ENCODE results near the gene ARHGEF19. TPM values are rescaled to one million over a fixed set of nuclear protein-coding genes. Genes with fewer than 3 reads are reported as not detected.

ARHGEF19 gene
- total and polyA plus RNA-seq, 2 of the 13 experiments (the other 11 are each of a cell fraction or from before 2014, with no cell fraction given), result 1.7 to 1.8 TPM

DNA sequence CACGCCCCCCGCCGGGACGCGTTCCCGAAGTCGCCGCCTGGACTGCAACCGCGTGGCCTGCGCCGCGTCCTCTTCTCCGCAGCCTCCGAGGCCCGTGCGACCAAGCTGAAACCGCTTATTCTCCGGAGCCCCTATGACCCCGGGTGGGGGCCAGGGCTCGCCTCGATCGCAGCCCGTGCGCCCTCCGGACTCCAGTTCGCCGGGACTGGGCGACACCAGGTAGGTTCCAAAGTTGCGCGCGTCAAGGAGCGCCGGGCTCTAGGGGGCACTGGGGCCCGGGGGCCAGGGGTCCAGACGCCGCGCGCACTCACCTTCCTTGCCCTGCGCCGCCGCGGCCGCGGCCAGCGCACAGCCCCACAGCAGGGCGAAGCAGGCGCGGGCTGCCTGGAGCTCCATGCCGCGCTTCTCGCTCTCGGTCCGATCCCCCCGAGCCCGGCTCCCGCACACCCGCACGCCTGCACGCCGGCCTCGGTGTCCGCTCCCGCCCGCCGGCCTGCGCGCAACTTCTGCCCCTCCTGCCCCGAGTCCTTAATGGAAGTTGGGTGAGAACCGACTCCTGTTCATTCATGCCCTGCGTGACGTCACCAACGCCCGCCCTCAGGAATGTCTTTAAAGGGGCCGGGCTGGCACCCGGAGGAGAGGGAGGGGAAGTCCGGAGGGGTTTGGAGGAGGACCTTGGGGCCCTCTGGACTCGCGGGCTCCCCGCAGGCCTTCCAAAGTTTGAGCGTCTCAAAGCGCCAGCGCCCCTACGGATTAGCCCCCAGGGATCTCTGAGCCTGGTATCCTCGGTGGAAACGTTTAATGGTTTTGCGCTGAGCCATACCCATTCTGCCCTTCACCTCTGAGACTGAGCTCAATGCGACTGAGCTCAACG lies 56.7 kb downstream of the ARHGEF19 start, which contains the start of gene EPHA2 (continued):
- TF ChIP-seq, protein P1, sequence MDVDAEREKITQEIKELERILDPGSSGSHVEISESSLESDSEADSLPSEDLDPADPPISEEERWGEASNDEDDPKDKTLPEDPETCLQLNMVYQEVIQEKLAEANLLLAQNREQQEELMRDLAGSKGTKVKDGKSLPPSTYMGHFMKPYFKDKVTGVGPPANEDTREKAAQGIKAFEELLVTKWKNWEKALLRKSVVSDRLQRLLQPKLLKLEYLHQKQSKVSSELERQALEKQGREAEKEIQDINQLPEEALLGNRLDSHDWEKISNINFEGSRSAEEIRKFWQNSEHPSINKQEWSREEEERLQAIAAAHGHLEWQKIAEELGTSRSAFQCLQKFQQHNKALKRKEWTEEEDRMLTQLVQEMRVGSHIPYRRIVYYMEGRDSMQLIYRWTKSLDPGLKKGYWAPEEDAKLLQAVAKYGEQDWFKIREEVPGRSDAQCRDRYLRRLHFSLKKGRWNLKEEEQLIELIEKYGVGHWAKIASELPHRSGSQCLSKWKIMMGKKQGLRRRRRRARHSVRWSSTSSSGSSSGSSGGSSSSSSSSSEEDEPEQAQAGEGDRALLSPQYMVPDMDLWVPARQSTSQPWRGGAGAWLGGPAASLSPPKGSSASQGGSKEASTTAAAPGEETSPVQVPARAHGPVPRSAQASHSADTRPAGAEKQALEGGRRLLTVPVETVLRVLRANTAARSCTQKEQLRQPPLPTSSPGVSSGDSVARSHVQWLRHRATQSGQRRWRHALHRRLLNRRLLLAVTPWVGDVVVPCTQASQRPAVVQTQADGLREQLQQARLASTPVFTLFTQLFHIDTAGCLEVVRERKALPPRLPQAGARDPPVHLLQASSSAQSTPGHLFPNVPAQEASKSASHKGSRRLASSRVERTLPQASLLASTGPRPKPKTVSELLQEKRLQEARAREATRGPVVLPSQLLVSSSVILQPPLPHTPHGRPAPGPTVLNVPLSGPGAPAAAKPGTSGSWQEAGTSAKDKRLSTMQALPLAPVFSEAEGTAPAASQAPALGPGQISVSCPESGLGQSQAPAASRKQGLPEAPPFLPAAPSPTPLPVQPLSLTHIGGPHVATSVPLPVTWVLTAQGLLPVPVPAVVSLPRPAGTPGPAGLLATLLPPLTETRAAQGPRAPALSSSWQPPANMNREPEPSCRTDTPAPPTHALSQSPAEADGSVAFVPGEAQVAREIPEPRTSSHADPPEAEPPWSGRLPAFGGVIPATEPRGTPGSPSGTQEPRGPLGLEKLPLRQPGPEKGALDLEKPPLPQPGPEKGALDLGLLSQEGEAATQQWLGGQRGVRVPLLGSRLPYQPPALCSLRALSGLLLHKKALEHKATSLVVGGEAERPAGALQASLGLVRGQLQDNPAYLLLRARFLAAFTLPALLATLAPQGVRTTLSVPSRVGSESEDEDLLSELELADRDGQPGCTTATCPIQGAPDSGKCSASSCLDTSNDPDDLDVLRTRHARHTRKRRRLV (CRISPR knock-in tag; IDR thresholded peaks at IDR 0.05), result no peak
- TF ChIP-seq FOXO1 (CRISPR knock-in tag; IDR thresholded peaks at IDR 0.05) (peak; percentile 34), HDAC1 (CRISPR knock-in tag; IDR thresholded peaks at IDR 0.05) (peak; percentile 57; the same call in 1 of the 2 replicates), SRSF9 (IDR thresholded peaks at IDR 0.05; ENCODE audit: borderline replicate concordance, insufficient read depth, low read depth, low read length, poor library complexity, severe bottlenecking) (no peak), ZNF790 (CRISPR knock-in tag; IDR thresholded peaks at IDR 0.05; ENCODE audit: borderline replicate concordance) (peak; percentile 72; the same call in 1 of the 2 replicates), SALL1 (CRISPR knock-in tag; IDR thresholded peaks at IDR 0.05) (peak; percentile 86), IRF2 (CRISPR knock-in tag; IDR thresholded peaks at IDR 0.05) (peak; percentile 62), TEAD2 (CRISPR knock-in tag; IDR thresholded peaks at IDR 0.05) (no peak), SNAPC2 (CRISPR knock-in tag; IDR thresholded peaks at IDR 0.05) (peak; percentile 18; the same call in 1 of the 2 replicates), ZNF75D (CRISPR knock-in tag; IDR thresholded peaks at IDR 0.05; ENCODE audit: borderline replicate concordance) (no peak), TAF15 (IDR thresholded peaks at IDR 0.05; ENCODE audit: low read depth, low read length, poor library complexity, severe bottlenecking) (no peak), ZNF619 (CRISPR knock-in tag; IDR thresholded peaks at IDR 0.05) (no peak), RFX1 (IDR thresholded peaks at IDR 0.05) (no peak), ZNF274 (CRISPR knock-in tag; IDR thresholded peaks at IDR 0.05) (0 out of 2 replicates have a peak, but pooled peaks have one; percentile 52), ATM (IDR thresholded peaks at IDR 0.05; ENCODE audit: borderline replicate concordance) (no peak)
- TF ChIP-seq, protein P2, sequence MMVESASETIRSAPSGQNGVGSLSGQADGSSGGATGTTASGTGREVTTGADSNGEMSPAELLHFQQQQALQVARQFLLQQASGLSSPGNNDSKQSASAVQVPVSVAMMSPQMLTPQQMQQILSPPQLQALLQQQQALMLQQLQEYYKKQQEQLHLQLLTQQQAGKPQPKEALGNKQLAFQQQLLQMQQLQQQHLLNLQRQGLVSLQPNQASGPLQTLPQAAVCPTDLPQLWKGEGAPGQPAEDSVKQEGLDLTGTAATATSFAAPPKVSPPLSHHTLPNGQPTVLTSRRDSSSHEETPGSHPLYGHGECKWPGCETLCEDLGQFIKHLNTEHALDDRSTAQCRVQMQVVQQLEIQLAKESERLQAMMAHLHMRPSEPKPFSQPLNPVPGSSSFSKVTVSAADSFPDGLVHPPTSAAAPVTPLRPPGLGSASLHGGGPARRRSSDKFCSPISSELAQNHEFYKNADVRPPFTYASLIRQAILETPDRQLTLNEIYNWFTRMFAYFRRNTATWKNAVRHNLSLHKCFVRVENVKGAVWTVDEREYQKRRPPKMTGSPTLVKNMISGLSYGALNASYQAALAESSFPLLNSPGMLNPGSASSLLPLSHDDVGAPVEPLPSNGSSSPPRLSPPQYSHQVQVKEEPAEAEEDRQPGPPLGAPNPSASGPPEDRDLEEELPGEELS (CRISPR knock-in tag; IDR thresholded peaks at IDR 0.05), result peak; percentile 36; the same call in 1 of the 2 replicates
- TF ChIP-seq, protein P3, sequence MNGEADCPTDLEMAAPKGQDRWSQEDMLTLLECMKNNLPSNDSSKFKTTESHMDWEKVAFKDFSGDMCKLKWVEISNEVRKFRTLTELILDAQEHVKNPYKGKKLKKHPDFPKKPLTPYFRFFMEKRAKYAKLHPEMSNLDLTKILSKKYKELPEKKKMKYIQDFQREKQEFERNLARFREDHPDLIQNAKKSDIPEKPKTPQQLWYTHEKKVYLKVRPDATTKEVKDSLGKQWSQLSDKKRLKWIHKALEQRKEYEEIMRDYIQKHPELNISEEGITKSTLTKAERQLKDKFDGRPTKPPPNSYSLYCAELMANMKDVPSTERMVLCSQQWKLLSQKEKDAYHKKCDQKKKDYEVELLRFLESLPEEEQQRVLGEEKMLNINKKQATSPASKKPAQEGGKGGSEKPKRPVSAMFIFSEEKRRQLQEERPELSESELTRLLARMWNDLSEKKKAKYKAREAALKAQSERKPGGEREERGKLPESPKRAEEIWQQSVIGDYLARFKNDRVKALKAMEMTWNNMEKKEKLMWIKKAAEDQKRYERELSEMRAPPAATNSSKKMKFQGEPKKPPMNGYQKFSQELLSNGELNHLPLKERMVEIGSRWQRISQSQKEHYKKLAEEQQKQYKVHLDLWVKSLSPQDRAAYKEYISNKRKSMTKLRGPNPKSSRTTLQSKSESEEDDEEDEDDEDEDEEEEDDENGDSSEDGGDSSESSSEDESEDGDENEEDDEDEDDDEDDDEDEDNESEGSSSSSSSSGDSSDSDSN (CRISPR knock-in tag; IDR thresholded peaks at IDR 0.05), result peak; percentile 69
- TF ChIP-seq, protein P4, sequence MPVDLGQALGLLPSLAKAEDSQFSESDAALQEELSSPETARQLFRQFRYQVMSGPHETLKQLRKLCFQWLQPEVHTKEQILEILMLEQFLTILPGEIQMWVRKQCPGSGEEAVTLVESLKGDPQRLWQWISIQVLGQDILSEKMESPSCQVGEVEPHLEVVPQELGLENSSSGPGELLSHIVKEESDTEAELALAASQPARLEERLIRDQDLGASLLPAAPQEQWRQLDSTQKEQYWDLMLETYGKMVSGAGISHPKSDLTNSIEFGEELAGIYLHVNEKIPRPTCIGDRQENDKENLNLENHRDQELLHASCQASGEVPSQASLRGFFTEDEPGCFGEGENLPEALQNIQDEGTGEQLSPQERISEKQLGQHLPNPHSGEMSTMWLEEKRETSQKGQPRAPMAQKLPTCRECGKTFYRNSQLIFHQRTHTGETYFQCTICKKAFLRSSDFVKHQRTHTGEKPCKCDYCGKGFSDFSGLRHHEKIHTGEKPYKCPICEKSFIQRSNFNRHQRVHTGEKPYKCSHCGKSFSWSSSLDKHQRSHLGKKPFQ (CRISPR knock-in tag; IDR thresholded peaks at IDR 0.05; ENCODE audit: insufficient replicate concordance), result peak; percentile 70

All from HepG2 (cell line).